HG02870 (cell line): ENCODE results near the gene MPND.

Source experiments
- ATAC-seq: cut with Tn5 transposase; IDR thresholded peaks from one replicate; pipeline ENCODE4 v1.9.1; 2021; ENCODE audit warnings: mild to moderate bottlenecking, moderate library complexity; ENCODE audit not compliant: unreplicated experiment

Gene MPND

GRCh38 chr19:4363571-4364304 lies 20.4 kb downstream of the MPND start:
- ATAC-seq: no peak

GRCh38 chr19:4365341-4365740 lies 22.0 kb downstream of the MPND start:
- no peak for ATAC-seq

DNA sequence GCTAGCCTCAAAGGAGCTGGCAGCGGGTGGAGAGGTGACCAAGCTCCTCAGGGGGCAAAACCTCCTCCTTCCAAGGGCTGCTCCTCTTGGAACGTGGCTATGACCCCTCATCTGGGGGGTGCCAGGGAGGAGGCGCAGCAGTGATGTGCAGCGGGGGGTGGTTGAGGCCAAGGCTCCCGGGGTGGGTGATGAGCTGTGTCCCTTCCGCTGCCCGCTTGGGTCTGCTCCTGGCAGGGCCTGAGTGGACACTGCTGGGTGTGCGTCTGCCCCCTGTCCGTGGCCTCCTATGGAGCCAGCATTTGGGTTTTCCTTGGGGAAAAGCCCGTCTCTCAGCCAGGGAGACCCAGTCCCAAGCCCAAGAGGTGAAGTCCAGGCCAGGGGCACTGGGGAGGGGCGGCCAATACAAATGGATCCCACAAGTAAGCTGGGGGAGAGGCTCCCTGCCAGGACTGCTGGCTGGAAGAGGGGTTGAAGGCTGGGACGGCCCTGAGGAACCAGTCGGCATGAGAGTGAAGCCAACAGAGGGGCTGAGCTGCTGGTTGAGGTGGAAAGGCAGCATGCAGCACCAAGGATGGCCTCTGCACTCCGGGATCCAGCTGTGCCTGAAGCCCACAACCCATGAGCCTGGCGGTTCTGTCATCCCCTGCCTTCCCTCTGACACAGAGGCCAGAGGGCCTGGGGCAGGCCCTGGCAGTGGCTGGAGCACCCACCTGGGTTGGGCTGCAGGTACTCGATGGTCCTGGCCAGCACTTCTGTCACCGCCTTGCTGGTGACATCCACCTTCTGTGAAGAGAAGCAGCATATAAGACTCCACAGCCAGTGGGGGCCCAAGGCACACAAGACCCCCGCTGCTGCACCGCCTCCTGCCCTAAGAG lies 22.7 kb downstream of the MPND start:
- no peak for ATAC-seq

DNA sequence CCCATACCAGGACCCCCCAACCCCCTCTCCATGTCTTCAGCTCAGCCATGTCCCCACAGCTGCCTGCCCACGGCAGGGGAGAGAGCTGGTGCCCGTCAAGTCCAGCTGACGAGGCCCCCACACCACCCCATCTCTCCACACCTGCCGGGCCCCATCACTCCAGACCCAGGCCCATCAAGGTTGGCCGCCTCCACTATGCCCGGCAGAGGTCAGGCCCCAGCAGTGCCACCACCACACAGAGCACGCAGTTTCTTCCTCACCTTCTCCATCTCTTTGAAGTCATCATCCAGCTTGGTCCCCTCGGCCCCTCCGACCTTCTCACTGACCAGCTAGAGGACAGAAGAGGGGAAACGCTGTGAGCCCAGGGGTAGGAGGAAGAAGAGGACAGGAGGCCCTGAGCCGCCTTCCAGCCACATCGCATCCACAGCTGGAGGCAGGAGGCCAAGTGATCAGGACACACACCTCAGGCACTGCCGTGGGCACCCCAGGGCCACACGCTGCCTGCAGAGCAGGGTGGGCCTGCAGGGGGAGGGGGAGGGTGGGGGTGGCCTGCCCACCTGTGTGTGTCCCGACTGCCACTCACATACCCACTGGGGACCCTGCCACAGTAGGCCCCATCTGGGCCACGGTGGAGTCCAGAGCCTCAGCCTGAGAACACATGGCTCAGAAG lies 23.4 kb downstream of the MPND start:
- no peak for ATAC-seq

DNA sequence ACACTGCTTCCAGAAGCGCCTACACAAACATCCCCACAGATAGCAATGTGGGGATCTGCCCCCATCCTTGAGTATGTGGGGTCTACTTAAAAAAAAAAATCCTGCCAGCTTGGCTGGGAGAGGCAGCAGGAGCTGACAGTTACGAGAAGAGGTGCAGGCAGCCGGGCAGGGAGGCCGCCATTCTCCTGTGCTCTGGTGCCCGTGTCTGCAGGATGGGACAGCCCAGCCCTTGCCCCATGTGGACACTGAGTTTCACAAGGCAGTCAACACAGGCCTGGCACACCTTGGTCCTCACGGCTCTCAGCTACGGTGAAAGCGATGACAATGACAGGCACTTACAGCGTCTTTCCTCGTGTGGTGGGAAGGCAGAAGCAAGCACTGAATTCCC lies 24.0 kb downstream of the MPND start:
- ATAC-seq: no peak

DNA sequence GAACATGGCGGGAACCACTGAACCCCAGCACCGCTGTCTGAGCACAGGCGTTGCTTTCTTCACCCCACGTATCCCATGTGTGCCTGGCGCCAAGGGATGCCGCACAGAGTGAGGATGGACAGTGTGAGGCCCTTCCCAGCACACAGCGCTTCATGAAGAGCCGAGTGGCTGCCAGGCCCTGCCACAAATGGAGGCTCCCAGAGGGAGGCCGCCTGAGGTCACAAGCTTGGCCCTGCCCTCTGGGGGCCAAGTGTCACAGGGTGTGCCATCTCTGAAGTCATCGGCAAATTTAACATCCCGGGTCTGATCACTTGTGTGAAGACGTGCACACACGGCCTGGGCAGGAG lies 24.4 kb downstream of the MPND start:
- ATAC-seq: no peak

- no peak for ATAC-seq
These were observed 24.9 kb downstream of the MPND start for GRCh38 chr19:4368128-4368820.

DNA sequence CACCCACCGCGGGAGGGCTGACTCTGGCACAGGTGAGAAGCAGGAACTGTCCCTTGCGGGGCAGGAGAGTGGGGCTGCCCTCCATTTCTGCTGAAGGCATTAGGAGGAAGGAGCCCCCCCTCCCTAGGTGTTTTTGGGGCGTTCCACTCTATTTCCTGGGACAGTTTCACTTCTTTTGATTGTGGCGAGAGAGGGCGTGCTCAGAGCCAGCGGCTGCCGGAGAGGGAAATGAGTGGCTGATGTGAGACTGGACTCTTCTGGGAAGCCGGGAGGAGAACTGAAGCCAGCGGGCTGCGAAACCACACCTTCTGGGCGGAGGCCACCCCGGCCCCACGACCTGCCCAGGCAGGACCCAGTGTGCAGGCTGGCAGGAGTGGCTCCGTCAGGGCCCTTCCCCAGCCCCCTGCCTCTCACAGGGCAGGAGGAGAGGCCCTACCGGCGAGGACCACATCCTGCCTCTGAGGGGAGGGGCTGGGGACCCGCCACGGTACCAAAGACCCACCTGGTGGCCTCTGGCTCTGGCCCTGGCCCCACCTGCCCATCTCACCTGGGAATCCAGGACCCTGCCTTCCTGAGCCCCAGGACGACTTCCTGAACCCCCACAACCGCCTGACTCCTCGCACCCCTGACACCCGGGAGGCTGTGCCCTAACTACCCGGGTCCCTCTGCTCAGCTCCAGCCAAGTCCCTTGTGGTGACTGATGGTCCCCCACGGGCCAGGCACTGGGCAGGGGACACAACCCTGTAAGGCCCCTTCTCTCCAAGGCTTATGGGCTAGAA lies 25.9 kb downstream of the MPND start:
- peak; percentile 39 for ATAC-seq

DNA sequence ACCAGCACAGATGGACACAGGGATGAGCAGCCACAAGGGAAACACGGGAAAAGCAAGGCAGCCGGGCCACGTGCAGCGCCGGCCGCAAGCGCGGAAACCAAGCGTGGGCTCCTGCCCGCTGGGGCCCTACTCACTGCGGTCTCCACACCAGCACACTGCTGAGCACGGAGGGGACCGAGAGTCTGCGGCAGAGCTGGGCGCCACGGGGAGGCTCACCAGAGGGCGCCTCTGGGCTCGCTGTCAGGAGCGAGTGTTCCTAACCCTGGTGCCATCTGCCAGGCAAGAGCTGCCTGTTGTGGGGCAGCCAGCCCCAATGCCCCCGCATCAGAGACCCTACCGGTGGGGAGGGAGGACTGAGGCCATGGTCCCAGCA lies 26.5 kb downstream of the MPND start:
- ATAC-seq: peak; percentile 26

GRCh38 chr19:4370418-4371041 lies 27.2 kb downstream of the MPND start:
- no peak for ATAC-seq

- ATAC-seq: no peak
These were observed 28.1 kb downstream of the MPND start for GRCh38 chr19:4371247-4372164.

DNA sequence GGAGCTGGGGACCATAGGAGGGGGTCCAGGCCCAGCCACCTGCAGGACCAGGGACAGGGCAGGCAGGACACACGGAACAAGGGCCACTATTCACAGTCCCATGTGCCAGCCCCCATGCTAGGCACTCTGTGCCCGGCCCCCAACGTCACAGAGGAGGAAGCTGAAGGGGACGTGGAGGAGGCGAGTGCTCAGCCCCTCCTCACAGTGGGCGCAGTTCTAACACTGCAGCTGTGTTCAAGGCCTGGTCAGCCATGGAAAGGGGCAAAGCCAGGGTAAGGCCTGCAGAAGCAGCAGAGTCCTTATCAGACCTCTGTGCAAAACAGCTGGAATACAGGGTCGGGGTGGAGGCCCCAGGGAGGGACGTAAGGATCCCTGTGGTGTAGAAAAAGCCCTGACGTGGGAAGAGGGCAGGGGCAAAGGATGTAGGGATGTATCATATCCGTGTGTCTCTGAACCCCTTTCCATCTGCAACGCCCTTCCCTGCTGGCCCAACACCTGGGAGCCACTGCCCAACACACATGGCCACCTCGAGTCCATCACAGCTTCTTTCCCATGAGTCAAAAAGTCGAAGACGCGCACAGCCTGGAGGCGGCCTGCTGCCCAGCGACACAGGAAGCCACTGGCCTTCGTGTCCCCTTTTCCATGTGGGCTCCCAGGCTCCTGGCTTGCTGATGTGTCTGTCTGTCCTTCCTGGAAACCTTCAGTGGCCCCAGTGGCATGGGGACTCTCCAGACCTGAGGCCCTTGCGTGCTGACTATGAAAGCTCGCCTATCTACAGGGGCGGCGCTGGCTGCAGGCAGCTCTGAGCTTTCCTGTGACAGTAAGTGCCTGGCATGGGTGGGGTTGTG lies 29.0 kb downstream of the MPND start:
- no peak for ATAC-seq

- no peak for ATAC-seq
These were observed 29.6 kb downstream of the MPND start for GRCh38 chr19:4373013-4373367.

- ATAC-seq: no peak
These were observed 30.5 kb downstream of the MPND start for GRCh38 chr19:4373601-4374497.

DNA sequence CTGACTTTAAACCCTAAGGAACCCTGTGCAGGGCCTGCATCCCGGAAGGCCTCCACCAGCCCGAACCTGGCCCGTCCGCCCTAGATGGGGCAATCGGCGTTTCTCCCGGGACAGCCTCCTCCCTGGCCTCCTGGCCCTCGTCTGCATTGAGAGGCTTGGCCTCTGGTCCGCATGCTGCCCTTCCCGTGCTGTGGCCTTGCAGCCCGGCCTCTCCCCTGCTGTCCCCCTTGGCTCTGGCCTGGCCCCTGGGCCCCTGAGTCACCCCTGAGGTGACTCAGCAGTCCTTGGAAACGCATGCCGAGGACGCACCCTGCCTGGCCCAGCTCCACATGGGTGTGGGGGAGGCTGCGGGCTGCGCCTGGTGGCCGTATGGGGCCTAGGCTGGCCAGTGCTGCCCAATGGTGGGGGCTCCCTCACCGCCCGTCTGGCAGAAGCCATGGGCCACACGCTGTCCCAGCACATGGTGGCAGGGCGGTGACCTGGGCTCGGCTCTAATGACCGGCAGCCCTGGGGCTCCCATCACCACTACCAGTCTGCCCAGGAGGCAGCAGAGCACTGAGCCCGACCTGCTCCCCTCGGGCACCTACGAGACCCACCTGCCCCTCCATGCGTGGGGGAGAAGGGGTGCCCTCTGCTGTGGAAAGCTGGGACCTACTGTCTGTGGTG lies 31.3 kb downstream of the MPND start:
- ATAC-seq: no peak

- ATAC-seq: no peak
These were observed 32.0 kb downstream of the MPND start for GRCh38 chr19:4375164-4376027.
